GM10248 (cell line): ENCODE data around the gene MAP4K4.

ENCODE experiments used
- CTCF ChIA-PET: fragments of 300-600 bp; sonication (Branson Sonifier 250); formaldehyde crosslinking; extraction: SDS; loops from one replicate; lab custom pipeline; 2021; ENCODE audit warnings: antibody characterized with exemption; lab: Yijun Ruan, JAX
- POLR2A ChIA-PET: fragments of 350-650 bp; sonication (Branson Sonifier 250); formaldehyde crosslinking; extraction: SDS; loops from one replicate; lab custom pipeline; 2020; ENCODE audit warnings: antibody characterized with exemption; lab: Yijun Ruan, JAX
- DNase-seq: peaks from one replicate; pipeline ENCODE4 v3.0.0; 2012; ENCODE audit errors: extremely low spot score
- CTCF ChIP-seq: IDR thresholded peaks from 2 replicates; pipeline ENCODE4 v1.5.1; 2012; ENCODE audit warnings: mild to moderate bottlenecking, low read depth; ENCODE audit errors: extremely low read depth, missing control alignments, control extremely low read depth

Gene MAP4K4

GRCh38 chr2:101809698-101810097 is 112.2 kb downstream of the MAP4K4 start:
- TF ChIP-seq CTCF, result no peak
- ChIA-PET POLR2A (no interaction called here), CTCF (no interaction called here)
- DNase-seq, result no peak

GRCh38 chr2:101811226-101812015 is 113.9 kb downstream of the MAP4K4 start:
- CTCF ChIA-PET, result interaction anchor here (1.5 kb wide), 1 partner anchor 46 kb away, joined by 3 read pairs; no protein-coding TSS in a partner anchor
- DNase-seq, result no peak
- no peak for TF ChIP-seq CTCF
- POLR2A ChIA-PET, result no interaction called here

- CTCF ChIA-PET, result interaction anchor here (1.4 kb wide), 1 partner anchor 41 kb away, joined by 4 read pairs; no protein-coding TSS in a partner anchor
- TF ChIP-seq CTCF, result no peak
- no peak for DNase-seq
- POLR2A ChIA-PET, result no interaction called here
These were observed 114.7 kb downstream of the MAP4K4 start for GRCh38 chr2:101812226-101812625.

- TF ChIP-seq CTCF, result no peak
- POLR2A ChIA-PET, result no interaction called here
- CTCF ChIA-PET, result interaction anchor here (1.0 to 1.9 kb wide), 4 partner anchors 9 to 426 kb away, joined by 3 to 8 read pairs (median 5); no protein-coding TSS in a partner anchor
- no peak for DNase-seq
These were observed 117.2 kb downstream of the MAP4K4 start for GRCh38 chr2:101814752-101815151.

- ChIA-PET POLR2A (no interaction called here), CTCF (interaction anchor here (1.5 to 1.9 kb wide), 3 partner anchors 9 to 426 kb away, joined by 5 to 8 read pairs (median 5); no protein-coding TSS in a partner anchor)
- no peak for DNase-seq
- TF ChIP-seq CTCF, result no peak
These were observed 117.6 kb downstream of the MAP4K4 start for GRCh38 chr2:101815154-101815553.

GRCh38 chr2:101815739-101816391 is 118.4 kb downstream of the MAP4K4 start:
- DNase-seq, result no peak
- POLR2A ChIA-PET, result no interaction called here
- CTCF ChIA-PET, result interaction anchor here (0.9 to 1.9 kb wide), 2 partner anchors 45 to 425 kb away, joined by 3 to 5 read pairs; no protein-coding TSS in a partner anchor
- TF ChIP-seq CTCF, result no peak
